ENCODE results near the gene RAPGEF5.

The RAPGEF5 gene

DNA sequence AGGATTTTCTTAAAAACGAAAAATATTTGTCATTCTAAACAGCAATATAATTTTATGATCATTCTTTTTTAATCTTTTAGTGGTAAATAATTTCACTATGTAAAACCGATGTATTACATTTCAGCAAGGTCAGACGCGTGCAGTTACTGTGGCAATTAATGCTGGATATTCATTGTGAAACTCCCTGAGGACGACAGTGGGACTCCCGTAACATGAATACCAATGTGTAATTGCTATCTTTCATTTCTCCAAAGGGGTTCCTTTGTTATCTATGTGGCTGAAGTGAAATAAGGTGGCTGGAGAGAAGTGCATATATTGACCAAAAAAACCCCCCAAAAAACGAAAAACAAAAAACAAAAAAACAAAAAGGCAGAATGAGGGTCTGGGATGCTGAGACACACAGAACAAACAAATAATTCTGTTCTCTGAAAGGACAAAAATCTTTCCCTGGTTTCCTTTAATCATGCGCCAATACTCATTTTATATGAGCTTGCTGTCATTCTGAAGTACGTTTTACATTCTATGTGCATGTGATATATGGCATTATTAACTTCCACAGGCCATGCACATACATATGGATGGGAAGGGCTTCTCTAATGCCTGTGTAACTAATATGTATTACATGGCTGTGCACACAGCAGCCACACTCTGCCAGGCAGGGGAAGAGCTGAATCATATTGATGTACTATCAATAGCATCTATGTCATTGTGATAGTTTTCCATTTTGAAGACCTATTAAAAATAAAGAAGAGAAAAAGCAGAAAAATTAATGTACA, 161.4 kb downstream of the RAPGEF5 start:
- DNase-seq: no peak

DNA sequence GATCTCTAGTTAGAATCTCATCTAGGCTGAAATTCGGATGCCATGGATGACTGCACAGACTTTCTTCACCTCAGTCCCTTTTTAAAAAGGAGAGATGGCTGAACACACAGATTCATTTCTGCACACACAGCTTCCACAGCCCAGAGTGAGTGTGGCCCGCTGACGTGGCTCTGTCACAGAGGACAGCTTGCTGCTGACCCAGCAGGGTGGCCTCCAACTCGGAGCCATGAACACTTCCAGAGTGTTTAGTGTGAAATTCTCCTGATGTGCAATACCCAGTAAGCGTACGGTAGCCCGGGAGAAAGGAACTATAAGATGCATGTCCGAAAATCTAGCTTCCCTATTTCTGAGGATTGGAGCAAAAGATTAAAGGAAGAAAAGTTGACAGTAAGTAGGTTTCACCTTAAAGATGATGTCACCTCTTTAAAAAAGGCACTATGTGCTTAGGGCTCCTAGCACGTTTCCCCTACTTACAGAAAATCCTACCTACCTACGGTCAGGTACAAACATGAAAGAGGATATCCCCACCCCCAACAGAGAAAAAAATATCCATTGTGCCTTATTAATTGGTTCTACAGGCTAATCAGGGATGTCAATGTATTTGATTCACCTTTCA, 162.2 kb downstream of the RAPGEF5 start:
- DNase-seq: peak in 30 of 56 donors; percentile 3 to 61 (median 20)

DNA sequence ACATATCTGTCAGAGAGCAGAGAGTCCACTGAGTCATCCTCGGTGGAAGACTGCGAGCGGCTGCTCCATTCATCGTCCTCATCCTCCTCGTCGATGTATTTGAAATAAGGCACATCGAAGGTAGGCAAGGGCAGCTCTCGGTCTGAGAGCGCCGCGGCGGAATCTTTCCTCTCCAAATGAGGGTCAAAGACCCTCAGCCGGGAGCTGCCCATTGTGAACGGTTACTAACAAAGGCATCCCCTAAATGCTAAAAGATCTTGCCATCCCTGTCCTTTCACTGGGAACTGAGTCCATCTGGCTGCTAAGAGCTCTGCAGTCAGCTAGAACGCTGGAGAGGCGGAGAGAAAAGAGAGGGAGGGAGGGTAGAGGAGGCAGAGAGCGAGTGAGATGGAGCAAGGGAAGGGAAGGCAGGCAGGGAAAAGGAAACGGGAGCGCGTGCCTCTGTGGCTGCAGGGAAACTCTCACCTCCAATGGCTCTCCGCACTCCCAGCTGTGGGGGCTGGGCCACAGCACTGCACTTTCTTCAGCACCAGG, 163.4 kb downstream of the RAPGEF5 start:
- DNase-seq: peak in 52 of 56 donors; percentile 21 to 83 (median 62)

DNA sequence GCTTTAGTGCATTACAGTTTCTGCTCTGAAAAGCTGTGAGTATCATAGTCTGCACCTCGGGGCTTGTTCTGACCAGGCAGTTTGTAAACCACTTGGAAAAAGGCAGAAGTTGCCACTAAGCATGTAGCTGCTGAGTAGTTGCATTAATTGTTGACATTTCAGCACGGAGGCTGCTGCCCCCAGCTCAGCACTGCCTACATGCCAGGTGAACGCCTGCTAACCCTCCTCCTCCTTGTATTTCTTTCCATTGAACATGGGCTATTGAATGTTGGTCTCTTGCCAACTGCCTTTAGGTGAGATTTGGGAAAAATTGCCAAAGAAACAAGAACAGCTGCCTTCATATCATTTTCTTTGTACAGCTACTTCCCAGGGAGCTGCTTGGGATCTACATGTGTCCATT, 164.2 kb downstream of the RAPGEF5 start:
- no peak for DNase-seq

DNA sequence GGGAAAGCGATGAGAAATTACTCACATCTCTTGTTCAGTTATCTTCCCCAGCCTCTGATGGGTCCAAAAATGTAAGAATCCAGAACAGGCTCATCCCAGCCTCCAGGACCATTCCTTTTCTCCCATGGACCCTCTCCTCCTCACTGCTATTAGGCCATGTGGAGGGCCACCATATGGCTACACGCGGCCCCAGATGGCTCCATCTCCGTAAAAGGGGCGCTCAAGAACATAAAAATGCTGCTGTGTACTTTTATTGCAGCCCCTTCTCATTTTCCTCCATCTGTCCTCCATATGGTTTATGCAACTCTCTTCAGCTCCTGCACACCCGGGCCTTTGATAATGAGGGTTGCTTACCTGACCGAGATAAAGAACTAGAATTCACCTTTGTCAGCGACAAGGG, 166.2 kb downstream of the RAPGEF5 start:
- DNase-seq: no peak

DNA sequence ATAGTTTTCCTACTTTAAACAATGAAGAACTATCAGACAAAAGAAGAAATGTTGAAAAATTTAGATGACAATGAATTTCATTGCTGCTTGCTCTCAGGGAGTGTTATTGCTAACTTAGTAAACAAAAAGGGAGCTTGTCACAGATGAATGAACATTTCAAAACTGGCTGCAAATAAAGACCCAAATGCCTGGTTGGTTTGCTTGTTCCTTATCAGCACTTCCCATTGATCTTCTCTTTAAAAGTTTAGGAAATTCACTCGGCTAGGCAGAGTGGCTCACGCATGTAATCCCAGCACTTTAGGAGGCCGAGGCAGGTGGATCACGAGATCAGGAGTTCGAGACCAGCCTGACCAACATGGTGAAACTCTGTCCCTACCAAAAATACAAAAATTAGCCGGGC, 167.2 kb downstream of the RAPGEF5 start:
- no peak for DNase-seq

DNA sequence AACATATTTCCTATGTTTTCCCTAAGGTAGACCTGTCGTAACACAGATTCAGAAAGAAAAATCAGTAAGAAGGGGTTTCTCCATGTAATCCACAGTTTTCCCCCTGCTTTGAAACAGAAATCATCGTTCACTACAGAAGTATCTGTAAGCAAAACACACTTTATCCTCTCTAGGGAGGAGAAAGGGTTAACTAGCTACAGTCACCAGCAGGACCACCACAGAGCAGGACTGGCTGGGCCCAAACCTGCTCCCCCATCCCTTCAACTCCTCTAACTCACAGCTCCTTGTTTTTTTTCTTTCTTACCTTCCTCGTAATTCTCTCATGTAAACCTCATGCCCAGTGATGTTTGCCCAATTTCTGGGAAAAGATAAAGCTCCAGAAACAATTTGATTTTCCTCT, 167.7 kb downstream of the RAPGEF5 start:
- no peak for DNase-seq

DNA sequence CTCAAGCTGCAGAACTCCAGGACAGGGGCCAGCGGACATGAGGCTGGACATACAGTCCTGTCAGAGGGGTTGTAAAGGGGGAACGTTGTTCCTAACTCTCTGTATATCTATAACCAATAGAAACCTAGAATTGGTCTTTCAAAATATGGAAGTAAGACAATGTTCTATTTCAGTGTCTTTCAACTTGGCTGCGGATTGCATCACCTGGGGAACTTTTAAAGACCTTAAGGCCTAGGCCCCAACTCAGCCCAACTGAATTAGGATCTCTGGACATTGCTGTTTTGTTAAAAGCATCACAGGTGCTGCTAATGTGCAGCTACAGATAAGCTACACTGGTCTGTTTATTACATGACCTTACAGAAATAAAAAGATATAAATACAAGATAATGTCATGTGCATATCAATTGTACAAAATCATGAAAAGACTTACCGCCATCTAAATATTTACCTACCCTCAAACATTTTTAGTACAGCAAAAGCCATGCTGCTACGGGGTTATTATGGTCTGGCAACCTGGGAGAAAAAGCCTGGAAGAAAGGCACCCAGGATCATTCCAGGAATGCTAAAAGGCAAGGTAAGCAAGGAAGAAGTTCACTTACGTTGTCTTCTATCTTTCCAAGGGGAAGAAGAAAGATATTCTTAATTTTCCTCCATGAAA, 169.1 kb downstream of the RAPGEF5 start:
- no peak for DNase-seq

DNA sequence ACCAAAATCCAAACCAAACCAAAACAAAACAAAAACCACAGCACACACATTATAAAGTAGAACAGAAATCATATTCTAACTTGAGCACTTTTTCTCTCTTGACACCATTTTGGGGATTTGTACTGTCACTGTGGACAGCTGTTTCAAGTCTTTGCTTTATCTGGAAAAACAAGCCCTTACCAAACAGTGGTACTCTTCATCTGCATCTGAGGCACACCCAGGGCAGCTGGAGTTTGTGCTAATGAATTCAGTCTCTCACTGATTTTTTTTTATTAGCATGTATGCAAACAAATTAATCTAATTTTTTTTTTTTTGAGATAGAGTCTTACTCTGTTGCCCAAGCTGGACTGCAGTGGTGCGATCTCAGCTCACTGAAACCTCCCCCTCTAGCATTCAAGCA, 171.4 kb downstream of the RAPGEF5 start:
- DNase-seq: peak in 3 of 56 donors; percentile 20 to 48 (median 22)

DNA sequence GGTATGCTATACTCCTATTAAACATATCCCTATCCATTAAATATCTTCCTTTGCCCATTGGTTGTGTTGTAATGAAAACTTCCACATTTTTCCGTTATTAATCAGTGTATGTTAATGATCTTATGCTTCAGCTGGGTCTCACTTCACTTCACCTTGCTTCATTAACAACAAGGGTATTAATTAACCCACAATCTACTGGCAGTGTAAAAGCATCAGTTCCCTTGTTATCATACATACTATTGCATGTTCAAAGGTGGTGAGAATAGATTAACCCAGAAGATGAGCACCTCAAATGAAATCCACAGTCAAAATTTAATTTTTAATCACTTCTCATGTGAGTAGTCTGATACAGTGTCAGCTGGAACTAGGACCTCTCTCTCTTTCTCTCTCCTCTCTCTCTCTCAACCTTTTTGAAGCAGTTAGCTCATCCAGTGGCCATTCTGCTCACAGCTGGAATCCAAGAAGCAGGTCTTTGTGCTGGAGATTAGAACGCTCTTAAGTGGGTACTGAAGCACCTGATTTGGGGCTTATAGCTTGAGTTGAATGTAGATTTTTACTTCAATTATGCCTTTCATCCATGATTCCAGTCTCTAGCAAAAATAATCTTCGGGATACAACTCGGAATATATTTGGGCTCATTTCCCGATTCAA, 172.3 kb downstream of the RAPGEF5 start:
- no peak for DNase-seq

DNA sequence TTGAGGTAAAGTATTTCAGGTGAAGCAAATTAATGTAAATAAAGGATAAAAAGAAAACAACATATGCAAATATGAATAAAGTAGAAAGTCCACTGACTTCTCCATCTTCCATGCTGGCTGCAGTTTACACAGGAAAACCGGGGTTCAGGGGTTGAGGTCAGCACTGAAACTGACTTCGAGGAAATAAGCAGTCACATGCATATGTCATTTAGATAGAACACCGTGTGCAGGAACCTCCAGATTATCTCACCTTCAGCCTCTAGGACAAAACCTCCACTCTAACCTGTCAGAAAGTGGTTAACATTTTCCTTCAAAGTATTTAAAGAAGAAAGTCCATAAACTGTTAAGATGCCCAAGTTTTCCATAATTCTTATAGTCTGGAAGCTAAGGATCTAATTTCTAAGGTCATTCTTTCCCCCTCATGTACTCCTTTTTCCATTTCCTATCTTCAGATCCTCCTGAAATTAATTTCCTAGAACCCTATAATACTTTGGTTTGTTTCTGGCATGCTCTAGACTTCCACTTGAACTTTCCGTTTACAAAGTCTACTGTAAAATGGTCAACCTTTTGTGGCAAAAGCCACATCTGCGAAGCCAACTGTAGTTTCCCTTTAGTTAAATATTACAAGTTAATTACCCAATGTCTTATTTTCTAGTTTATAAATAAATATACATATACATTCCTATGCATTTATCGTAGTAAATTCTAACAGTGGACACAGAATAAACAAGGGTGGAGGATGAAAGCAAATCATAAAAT, 173.3 kb downstream of the RAPGEF5 start:
- no peak for DNase-seq

DNA sequence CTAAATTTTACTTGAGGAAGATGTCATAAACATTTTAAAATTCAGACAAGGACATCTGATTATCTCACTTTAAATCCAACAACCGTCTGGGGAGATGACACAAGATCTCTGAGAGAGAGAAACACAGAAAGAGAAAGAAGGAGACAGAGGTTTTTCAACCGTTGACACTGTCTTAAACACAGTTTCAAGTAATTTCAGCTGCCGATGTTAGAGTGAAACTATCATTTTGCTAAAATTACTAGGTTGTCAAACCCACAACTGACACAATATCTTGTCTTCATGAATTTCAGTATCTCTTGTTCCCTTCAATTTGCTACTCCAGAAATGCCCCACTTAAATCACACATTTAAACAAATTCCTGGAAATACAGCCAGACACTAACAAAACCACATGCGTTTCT, 174.8 kb downstream of the RAPGEF5 start:
- no peak for DNase-seq

DNA sequence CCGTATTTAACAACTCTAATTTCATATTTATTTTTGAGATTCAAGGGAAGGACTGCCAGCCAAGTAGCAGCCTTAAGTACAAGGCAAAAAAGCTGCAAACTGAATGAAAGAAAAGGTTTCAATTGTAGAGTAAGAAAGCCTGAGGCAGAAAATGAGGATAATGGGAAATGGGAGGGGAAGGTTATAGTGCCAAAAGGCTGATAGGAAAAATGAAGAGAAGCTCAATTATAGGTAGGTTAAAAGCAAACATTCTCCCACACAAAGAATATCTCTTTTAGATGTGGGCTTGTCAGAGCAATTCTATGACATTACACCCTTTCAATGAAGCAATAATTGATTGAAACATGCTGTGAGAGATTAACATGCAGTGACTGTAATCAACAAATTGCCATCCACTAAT, 175.3 kb downstream of the RAPGEF5 start:
- DNase-seq: no peak

DNA sequence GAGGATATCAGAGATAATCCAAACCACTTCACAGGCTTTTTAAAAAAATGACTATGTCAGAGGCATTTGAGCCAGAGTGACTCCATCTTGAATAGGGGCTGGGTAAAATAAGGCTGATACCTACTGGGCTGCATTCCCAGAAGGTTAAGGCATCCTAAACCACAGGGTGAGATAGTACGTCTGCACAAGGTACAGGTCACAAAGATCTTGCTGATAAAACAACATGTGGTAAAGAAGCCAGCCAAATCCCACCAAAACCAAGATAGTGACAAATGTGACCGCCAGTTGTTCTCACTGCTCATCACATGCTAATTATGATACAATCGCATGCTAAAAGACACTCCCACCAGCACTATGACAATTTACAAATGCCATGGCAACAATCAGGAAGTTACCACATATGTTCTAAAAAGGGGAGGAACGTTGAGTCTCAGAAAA, 177.5 kb downstream of the RAPGEF5 start:
- DNase-seq: no peak

DNA sequence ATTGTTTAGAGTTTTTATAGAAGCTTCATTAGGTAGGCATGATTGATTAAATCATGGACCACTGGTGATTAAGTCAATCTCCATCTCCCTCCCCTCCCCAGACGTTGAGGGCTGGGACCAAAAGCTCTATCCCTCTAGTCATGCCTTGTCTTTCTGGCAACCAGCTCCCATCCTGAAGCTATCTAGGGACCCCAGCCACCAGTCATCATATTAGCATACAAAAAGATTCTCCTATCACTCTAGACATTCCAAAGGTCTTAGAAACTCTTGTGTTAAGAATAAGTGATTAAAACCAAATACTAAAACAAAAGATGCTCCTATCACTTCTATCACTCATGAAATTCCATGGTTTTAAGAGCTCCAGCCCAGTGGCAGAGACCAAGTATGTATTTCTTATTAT, 178.2 kb downstream of the RAPGEF5 start:
- DNase-seq: no peak

DNA sequence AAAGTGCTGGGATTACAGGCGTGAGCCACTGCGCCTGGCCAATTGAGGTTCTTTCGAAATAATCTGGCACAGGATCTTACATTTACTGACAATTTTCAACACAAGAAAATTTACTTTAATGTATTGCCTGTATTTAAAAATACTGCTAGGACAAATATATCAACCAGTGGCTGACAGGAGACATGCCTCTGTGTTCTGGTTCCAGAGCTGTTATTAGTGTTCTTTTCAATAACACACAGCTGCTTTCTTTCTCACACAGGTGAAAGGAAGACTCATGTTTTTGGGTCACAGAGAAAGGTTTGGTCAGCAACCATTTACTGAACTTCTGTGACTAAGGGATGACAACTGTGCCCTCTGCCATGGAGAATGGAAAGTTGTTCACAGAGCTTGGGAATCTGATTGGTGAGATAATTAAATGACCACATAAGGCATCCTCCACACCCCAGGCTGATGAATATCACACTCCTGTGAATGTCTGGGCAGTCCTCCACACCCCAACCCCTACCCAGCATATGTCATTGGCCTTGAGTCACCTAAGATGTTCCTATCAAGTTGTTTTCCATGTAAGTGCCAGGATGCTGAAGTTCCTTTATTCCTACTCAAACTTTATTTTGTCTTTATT, 180.1 kb downstream of the RAPGEF5 start:
- DNase-seq: no peak

DNA sequence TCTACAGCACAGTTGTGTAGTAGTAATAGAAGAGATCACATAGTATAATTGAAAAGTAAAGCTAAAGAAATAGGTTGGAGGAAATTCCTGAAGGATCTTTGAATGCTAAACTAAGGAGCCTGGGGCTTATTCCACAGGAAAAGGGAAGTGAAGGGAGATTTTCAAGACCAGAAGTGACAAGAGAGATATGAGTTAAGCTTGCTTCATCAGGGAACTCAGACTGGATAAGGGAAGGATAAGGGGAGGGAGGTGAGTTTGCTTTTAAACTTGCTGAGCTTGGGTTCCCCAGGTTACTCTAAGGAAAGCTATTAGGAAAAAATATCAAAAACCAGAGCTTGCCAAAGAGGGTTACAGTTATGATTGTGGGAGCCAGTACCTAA, 182.4 kb downstream of the RAPGEF5 start:
- DNase-seq: no peak

DNA sequence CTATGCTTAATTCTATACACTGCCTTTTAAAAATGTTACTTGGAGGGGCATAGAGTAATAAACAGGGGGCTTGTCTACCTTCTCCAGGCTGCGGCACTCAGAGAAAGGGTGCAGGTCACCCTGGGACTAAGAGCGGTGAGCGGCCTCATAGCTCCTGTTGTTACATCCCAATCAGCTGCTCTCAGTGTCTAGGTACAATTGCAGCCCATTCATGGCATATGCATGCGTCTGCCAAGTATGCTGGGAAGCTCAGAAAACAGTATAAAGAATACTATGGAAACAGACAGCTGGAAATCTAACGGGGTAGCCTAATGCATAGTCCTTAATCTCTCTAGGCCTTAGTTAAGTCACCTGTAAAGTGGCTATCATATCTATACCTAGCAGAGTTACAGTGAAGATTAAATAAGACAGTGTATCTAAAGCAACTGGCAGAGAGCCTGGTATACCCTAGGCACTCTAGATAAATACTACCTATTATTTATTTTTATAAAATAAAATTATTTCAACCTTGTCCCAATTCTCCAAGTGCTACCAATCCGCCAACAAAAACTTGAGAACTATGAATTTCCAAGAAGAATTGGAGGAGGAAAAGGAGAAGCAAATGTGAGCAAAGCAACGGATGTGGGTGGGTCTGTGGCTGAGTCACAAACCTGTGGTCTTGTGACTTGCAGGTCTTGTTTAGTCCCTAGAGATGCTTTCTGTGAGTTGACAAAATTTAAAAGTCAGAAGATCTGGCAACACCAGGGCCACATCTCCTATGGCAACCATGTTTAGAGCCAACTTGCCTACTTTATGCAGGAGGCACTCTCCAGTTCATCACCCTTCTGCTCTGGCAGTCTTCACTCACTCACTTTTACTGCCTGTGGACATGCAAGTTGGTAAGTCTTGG, 183.0 kb downstream of the RAPGEF5 start:
- DNase-seq: no peak

DNA sequence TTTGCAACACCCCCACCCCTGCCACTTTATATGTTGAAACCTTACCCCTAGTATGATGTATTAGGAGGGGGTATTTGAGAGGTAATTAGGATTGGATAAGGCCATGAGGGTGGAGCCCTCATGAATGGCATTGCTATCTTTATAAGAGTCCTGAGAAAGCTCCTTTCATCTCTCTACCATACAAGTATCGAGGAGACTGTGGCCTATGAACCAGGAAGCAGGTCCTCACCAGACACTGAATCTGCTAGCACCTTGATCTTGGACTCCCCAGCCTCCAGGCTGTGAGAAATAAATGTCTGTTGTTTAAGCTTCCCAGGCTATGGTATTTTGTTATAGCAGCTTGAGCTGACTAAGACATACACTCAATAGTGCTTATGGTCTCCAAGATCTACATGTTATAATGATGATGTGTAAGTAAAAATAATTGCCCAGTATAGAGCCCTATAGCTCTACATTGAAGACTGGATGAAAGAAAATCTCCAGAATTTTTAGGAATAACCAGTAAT, 188.8 kb downstream of the RAPGEF5 start:
- no peak for DNase-seq

Data from amygdala (tissue), 56 donors.